AG09319 (cell line): ENCODE data around the gene MSRB3.

Source experiments
- DNase-seq: peaks from one replicate; pipeline ENCODE4 v3.0.0-alpha.2; 2010; ENCODE audit warnings: low read depth; ENCODE audit errors: extremely low read depth
- TF ChIP-seq, protein P1 (sequence below): IDR thresholded peaks from 2 replicates; pipeline ENCODE4 v1.5.1; 2011; ENCODE audit warnings: low read depth, mild to moderate bottlenecking, inconsistent platforms, low read length, moderate library complexity

Gene MSRB3

DNA sequence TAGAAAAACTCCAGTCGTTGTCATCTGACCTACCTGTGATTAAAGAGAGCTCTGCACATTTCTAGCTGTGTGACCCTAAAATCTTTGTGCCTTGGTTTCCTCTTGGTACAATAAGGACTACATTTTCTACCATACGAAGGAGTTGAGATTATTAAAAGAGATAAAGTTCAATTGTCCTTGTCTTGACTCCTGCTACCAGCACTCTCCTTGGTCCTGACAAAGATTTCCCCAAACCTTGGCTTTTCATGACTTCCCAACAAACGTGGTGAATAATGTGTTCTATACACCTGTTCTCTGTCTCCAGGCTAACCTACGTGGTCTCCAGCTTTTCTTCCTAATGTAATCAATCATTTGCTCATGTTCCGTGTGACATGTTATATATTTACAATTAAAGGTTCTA is 223.5 kb downstream of the MSRB3 start:
- no peak for DNase-seq
- TF ChIP-seq, protein P1, sequence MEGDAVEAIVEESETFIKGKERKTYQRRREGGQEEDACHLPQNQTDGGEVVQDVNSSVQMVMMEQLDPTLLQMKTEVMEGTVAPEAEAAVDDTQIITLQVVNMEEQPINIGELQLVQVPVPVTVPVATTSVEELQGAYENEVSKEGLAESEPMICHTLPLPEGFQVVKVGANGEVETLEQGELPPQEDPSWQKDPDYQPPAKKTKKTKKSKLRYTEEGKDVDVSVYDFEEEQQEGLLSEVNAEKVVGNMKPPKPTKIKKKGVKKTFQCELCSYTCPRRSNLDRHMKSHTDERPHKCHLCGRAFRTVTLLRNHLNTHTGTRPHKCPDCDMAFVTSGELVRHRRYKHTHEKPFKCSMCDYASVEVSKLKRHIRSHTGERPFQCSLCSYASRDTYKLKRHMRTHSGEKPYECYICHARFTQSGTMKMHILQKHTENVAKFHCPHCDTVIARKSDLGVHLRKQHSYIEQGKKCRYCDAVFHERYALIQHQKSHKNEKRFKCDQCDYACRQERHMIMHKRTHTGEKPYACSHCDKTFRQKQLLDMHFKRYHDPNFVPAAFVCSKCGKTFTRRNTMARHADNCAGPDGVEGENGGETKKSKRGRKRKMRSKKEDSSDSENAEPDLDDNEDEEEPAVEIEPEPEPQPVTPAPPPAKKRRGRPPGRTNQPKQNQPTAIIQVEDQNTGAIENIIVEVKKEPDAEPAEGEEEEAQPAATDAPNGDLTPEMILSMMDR: no peak

DNA sequence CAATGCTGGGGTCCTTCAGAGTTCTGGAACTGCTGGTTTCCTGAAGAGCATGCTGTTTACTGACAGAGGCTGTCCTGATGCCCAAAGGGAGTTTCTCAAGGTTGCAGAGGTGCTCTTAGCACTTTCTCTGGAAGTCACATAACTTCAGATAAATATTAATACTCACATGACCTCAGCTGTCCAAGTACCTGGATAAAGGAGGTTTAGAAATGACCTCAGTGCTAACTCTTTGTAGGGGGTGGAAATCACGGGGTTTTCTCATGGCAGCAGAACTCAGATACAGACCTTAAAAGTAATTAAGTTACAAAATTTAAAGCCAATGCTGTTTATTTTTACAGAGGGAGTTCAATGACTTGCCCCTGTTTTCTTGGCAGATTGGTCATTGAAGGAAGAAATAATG is 225.9 kb downstream of the MSRB3 start:
- TF ChIP-seq, protein P1: no peak
- DNase-seq: no peak

DNA sequence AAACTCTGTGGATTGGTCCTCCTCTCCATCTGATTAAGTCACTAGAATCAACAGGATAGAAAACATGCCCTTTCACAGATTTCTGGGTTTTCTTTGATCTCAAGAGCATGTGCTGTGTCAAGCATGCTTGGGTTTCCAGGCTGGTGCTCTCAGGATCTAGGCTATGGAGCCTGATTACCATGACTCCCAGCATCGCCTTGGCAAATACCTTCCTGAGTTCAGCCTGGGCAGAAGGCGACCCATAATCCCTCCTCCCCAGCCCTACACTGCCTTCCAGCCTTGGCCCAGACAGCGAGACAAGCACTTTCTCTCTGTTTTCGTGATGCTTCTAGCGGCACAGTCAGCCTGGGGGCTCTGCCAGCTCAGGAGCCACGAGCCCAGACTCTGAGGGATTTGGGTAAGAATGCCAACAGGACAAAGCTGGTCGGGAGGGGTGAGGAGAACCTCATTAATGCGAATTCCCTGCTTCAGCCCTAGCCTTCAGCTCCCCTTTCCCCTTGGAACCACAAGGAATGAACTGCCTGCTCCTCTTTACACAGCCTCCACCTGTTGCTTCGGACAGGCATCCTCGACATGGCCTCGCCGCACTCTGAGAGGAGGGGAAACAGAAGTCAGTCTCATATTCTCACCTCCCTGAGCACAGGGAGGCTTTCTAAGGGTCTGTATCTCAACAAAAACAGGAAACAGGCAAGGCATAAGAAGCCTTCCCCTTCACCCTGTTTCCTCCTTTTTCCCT is 227.1 kb downstream of the MSRB3 start:
- TF ChIP-seq, protein P1: no peak
- DNase-seq: no peak

- DNase-seq: no peak
- TF ChIP-seq, protein P1: no peak
Observed at GRCh38 chr12:65508276-65509035, 230.0 kb downstream of the MSRB3 start.

- TF ChIP-seq, protein P1: no peak
Observed at GRCh38 chr12:65510007-65510406, 231.5 kb downstream of the MSRB3 start.

GRCh38 chr12:65510584-65511050 is 232.1 kb downstream of the MSRB3 start:
- TF ChIP-seq, protein P1: no peak
- no peak for DNase-seq

More at GRCh38 chr12:65510007-65510406, 231.5 kb downstream of the MSRB3 start:
- no peak for DNase-seq

DNA sequence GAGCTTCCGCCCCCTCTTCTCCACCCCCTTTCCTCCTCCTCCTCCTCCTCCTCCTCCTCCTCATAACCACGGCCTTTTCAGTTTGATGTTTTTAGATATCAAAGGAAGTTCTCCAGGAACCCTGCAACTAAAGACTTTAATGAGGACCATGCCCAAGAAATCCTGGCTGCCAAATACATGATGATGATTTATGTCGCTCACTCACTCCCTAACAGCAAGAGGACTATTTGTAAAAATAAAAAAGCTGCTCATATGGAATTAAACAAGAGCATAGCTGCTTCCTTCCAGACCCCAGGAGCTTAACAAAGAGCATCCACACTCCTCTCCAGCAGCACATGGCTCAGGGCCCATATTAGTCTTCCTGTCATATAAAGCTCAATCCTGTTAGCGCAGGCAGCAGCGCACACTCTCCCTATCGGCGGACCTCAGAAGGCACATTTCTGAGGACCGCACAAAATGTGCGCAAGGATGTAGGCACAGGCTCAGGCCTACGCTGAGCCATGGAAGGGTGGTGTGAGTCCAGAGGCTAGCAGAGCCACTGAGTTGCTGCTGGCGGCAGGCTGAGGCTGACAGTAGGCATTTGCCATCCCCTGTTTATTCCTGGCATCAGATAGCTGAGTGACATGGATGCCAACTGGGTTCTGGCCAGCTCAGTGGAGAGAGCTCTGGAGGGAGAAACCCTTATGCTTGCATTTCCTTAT is 232.8 kb downstream of the MSRB3 start:
- DNase-seq: no peak
- TF ChIP-seq, protein P1: no peak
